ENCODE measurements around the gene SMAD1. TPM values are rescaled to one million over a fixed set of nuclear protein-coding genes. Genes with fewer than 3 reads are reported as not detected.

Gene SMAD1
- polyA plus RNA-seq, 1 experiment = 64.7 TPM

GRCh38 chr4:145589916-145590702 lies 108.5 kb downstream of the SMAD1 start:
- Histone ChIP-seq H3K27me3 (ENCODE audit: control insufficient read depth, insufficient read depth, low read length) (peaks cover 12% of the 10 kb centered on the region), H3K9me3 (ENCODE audit: control insufficient read depth, insufficient read depth, low read length) (no peaks in the 10 kb centered on the region), H3K4me3 (ENCODE audit: low read depth, low read length) (no peak overlapping the region), H3K27ac (ENCODE audit: low read depth, low read length) (no peak overlapping the region)
- ChIA-PET POLR2A (no interaction called here), CTCF (interaction anchor here (1.0 kb wide), 1 partner anchor 20 kb away, joined by 3 read pairs; no protein-coding TSS in a partner anchor)
- no peak for DNase-seq (ENCODE audit: low read depth, low spot score)
- TF ChIP-seq CTCF (IDR thresholded peaks at IDR 0.05; ENCODE audit: low read depth, low read length) = no peak

DNA sequence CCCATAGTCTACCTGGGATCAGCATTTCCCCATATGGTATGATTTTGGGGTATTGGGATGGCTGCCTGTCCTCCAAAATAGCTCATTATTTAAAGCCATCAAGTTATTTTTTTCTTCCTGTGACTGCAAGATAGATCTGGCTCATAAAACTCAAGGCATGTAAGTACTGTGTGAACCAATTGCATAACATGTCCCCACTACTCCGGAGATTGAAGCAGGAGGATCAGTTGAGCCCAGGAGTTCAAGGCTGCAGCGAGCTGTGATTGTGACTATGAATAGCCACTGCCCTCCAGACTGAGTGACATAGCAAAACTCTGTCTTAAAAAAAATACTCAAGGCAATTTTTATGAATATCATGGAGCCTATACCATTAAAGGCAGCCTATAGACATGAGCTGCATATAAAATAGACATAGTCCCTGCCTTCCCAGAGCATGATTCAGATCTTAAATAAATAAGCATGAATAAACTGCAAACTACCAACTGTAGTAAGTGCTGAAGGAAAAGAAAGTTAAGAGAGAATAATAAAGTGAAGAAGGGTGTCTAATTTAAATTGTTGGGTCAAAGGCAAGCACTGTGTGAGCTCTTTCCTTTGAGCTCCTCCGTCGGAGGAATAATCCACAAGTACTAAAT lies 120.6 kb downstream of the SMAD1 start:
- TF ChIP-seq CTCF (IDR thresholded peaks at IDR 0.05; ENCODE audit: low read depth, low read length) = no peak
- DNase-seq (ENCODE audit: low read depth, low spot score) = no peak
- POLR2A ChIA-PET = no interaction called here
- Histone ChIP-seq H3K4me3 (ENCODE audit: low read depth, low read length) (no peak overlapping the region), H3K27ac (ENCODE audit: low read depth, low read length) (no peak overlapping the region), H3K27me3 (ENCODE audit: control insufficient read depth, insufficient read depth, low read length) (no peaks in the 10 kb centered on the region), H3K9me3 (ENCODE audit: control insufficient read depth, insufficient read depth, low read length) (no peaks in the 10 kb centered on the region)
- CTCF ChIA-PET = interaction anchor here (0.9 to 2.2 kb wide), 6 partner anchors 8 to 385 kb away, joined by 4 to 13 read pairs (median 8); no protein-coding TSS in a partner anchor

DNA sequence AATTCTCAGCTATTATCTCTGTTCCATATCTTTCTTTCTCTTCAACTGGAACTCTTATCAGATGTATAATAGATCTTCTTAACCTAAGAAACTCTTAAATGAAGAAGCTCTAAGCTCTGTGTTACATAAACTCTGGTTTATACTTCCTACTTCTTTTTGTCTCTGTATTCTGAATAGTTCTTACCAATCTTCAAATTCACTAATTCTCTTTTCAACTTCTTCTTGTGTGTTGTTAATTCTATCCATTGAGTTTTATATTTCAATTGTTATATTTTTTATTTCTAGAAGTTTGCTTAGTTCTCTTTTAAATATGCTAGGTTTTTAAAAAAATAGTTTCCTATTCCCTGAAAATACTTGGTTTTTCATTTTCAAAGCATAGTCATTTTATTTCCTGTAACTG lies 124.3 kb downstream of the SMAD1 start:
- Histone ChIP-seq H3K27me3 (ENCODE audit: control insufficient read depth, insufficient read depth, low read length) (no peaks in the 10 kb centered on the region), H3K9me3 (ENCODE audit: control insufficient read depth, insufficient read depth, low read length) (no peaks in the 10 kb centered on the region), H3K27ac (ENCODE audit: low read depth, low read length) (no peak overlapping the region), H3K4me3 (ENCODE audit: low read depth, low read length) (no peak overlapping the region)
- ChIA-PET POLR2A (no interaction called here), CTCF (interaction anchor here (0.8 kb wide), 1 partner anchor 281 kb away, joined by 3 read pairs; no protein-coding TSS in a partner anchor)
- TF ChIP-seq CTCF (IDR thresholded peaks at IDR 0.05; ENCODE audit: low read depth, low read length) = no peak
- no peak for DNase-seq (ENCODE audit: low read depth, low spot score)

Other genes with a start within 250 kb of the SMAD1 start
- gene MMAA, start 137.5 kb downstream of the SMAD1 start, polyA plus RNA-seq (2011; rRNA removed) = 7.2 and 8.8 TPM in 2 replicates
- gene C4orf51, start 198.3 kb downstream of the SMAD1 start, polyA plus RNA-seq (2011; rRNA removed) = not detected in 2 replicates

All from AG04450 (cell line).